Subcutaneous adipose tissue (tissue), 4 donors: ENCODE results near the gene TAPBPL. TPM values are rescaled to one million over a fixed set of nuclear protein-coding genes. Genes with fewer than 3 reads are reported as not detected.

ENCODE experiments used
- CTCF ChIP-seq: fragments of 450-650 bp; IDR thresholded peaks from one replicate; pipeline ENCODE4 v1.5.1; 2016; ENCODE audit warnings: low read depth, mild to moderate bottlenecking, control low read depth, antibody characterized with exemption, moderate library complexity
- total RNA-seq, 4 donors: library from RNA; depleted of rRNA; stranded (reverse); fragments of >200 nt; gene quantifications; one replicate each; pipeline ENCODE4 v1.1.0, GENCODE V29; 2016

The TAPBPL gene
- total RNA-seq, 4 donors from 2014 or later = 17.3 to 26.3 (median 23.4) TPM

GRCh38 chr12:6442836-6443235 is 9.0 kb upstream of the TAPBPL start:
- TF ChIP-seq CTCF = no peak

- TF ChIP-seq CTCF = no peak
Measured at GRCh38 chr12:6443361-6443983, 8.4 kb upstream of the TAPBPL start.

- TF ChIP-seq CTCF = no peak
Measured at GRCh38 chr12:6444031-6444430, 7.8 kb upstream of the TAPBPL start.

GRCh38 chr12:6444704-6445688 is 6.8 kb upstream of the TAPBPL start, which contains the start of gene CD27:
CD27 (plus strand) TSS chr12:6444955; CDS start chr12:6445096, 141 bp downstream.
- TF ChIP-seq CTCF = no peak

- TF ChIP-seq CTCF = no peak
Measured at GRCh38 chr12:6450091-6450868, 1.6 kb upstream of the TAPBPL start.

GRCh38 chr12:6450869-6451347 is 934 bp upstream of the TAPBPL start:
- no peak for TF ChIP-seq CTCF
